Esophagus squamous epithelium (tissue), 4 donors: ENCODE measurements around the gene SYS1.

ENCODE experiments used
- CTCF ChIP-seq, 6 experiments: fragments of 450-650 bp in 4 of 6; fragments of 200-600 bp in 2 of 6; sonication (generic) in 2 of 6; IDR thresholded peaks; one replicate each; pipeline ENCODE4 v1.5.1; 2016 to 2019; ENCODE audit warnings: antibody characterized with exemption in 6 of 6, mild to moderate bottlenecking in 4 of 6, moderate library complexity in 4 of 6
- POLR2A ChIP-seq, 4 donors: fragments of 450-650 bp; IDR thresholded peaks; one replicate each; pipeline ENCODE4 v1.6.1; 2017; ENCODE audit warnings: antibody characterized with exemption in 4 of 4, mild to moderate bottlenecking in 4 of 4, moderate library complexity in 3 of 4

- TF ChIP-seq CTCF (IDR thresholded peaks at IDR 0.05) (no peak), POLR2A (IDR thresholded peaks at IDR 0.05) (no peak)
Measured at GRCh38 chr20:45359069-45359405, 3.9 kb upstream of the SYS1 start.
